Measurements from ENCODE around the gene IFFO2.

IFFO2 gene

DNA sequence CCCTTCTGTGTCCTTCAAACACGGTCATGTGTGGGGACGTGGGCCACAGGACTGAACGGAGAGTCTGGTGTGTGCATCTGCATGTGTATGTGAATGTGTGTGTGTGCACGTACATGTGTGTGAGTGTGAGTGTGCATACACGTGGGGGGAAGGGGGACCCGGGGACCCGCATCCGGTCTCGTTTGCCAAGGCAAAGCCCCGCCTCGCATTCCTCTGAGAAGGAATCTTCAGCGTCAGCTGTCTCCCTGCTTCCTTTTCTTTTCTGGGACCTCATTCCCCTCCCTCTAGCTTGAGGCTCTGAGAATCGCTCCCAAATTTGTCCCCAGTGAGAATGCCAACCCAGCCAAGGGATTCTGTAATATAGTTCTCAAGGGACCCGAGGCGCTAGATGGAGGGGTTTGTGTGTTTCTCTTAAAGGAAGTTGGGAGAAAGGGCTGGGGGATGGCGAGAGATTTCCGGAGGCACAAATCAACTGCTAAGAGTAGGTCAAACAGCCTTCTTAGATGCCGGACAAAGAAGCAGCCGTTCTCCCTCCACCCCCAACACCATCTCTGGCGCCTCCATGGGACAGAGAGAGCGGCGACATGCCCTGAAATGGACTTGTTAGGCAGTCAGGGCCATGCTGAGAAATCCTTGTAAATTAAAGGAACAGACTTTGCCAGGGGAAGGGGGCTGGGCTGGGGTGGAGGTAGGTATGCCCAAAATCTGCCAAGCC is 6.6 kb downstream of the IFFO2 start:
- no peak for DNase-seq

DNA sequence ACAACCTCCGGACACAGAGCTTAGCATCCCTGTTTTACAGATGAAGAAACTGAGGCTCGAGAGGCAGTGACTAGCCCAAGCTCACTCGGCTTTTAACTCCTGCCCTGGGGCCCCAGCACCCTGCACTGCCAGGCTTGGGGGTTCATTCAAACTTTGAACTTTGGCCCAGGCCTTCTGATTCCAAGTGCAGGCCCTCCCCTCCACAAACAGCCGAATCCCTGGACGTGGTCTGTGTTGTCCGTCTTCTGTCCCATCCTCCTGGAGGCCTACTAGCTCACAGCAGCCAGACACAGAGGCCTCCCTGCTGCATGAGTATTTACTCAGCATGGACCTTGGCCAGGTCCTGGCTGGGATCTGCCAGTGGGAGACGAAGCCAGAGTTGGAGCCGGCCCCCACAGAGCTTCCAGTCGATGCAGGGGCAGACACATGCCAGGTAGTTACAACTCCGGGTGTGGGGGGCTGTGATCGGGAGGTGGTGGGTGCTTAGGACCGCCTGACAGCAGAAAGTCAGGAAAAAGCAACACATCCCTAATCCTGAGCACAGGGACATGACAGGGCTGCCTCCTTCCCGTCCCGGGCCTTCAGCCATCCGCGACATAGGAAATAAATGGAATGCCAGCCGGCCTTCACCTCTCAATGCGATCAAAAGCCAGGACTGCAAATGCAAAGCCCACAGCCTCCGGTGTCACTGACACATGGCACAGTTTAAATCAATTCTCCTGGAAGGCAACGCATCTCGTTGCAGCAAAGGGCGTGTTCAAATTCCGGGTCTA is 7.4 kb downstream of the IFFO2 start:
- no peak for DNase-seq

DNA sequence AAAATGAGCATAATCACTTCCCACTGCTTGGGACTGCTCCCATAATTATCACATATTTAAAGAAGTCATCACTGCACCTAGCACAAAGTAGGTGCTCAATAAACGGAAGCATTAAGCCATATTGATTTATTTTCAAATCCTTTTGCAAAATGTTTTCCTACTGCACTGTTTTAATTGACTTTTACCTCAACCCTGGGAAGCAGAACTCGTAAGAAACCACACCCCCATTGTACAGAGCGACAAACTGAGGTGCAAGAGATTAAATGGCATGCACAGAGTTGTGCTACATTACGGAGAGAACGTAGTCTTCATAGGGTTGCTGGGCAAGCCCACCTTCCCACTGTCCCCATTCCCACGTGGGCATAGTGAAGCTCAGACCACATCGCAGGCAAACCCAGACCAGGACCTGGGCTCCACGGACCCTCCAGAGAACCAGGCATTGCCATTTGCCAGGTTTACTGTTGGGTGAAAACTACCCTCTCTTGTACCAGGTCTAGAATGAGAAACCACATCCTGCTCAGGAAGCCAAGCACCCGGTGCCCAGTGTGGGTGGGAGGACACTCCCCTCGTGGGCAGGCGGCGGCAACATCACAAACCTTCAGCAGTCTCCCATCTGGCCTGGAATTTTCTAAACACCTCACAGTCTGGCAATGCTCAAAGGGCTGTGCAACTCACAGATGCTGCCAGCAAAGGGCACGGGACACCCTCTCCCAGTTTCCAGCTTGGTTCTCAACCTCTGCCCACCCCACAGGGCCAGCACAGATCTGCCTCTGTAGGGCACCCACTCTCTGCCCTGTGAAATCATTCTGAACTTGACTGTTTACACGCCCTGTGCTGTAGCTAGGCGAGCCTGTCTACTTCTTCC is 8.2 kb downstream of the IFFO2 start:
- DNase-seq: peak; percentile 81

DNA sequence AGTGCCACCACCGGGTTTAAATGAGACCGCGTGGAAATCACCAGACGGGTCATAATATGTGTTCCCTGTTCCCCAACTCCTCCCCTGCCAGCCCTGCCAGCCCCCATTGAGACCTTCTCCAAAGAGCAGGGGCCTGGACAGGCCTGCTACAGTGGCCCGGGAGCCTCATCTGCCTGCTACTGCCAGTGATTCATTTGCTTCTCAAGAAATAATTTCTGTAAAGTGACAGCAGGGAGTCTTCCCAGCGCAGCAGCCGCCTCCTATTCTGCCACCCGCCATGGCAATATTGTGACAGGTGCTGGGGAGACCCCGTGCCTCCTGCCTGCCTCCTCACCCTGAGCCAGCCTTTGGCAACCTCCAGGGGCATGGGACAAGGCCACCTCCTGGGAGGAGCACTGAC is 8.9 kb downstream of the IFFO2 start:
- no peak for DNase-seq

DNA sequence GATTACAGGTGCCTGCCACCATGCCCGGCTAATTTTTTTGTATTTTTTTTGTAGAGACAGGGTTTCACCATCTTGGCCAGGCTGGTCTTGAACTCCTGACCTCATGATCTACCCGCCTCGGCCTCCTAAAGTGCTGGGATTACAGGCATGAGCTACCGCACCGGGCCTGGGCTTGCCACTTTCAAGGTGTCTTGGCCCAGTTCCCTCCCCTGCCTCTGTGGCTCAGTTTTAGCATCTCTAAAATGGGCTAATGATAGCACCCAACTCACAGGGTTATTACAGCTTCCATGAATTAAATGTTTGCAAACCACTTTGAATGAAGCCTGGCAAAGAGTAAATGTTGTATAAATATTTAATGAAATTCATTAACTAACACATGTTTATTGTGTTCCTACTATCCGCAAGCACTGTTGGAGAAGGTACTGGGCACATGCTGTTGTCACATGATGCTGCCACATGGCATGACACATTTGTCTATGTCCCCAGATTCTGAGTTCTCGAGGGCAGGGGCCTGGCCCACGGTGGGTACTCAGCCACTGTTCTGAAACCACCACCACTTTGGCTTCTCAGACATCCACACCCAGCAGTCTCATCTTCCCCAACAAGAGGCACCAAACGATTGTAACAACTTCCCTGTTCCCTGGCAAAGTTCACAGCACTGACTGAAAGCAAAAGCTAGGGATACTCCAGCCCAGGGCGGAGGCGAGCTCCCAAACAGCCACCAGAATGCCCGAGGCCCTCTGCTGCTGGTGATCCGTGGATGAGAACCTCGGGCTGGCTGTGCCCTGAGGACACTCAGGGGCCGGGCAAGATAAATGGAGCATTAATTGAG is 9.7 kb downstream of the IFFO2 start:
- DNase-seq: no peak

DNA sequence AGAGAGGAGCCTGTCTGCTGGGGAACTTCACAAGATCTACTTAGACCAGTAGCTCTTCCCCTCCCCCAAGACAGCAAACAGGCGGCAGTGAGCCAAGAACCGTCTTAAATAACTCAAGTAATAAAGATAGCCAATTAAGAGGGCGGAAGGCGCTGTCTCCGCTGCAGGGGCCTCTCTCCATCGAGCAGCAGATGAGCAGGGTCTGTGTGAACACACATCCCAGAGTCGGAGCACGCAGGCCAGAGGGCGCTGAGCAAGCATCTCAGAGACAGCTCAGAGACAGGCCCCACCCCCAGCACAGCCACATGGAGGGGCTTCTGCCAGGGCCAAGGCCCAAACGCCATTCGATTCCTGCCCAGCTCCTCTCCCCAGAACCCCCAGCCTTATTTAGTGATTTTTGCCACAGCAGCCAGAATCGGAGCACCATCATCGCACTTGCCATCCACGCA is 11.1 kb downstream of the IFFO2 start:
- DNase-seq: no peak

DNA sequence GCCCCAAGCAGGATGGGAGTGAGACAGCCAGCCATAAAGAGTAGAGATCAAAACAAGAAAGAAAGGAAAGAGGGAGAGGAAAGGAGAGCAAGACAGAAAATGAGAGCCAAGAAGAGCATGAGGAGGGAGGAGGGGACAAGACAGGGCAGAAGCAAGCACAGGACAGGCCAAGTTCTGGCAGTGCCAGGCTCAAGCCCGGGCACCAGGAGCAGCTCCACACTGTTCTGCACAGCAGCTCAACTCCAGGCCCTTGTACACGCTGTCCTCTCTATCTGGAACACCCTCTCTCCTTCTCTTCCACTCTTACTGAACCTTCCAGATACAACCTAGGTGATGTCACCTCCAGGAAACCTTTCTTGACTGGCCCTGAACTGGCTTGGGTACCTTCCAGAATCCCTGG is 11.7 kb downstream of the IFFO2 start:
- no peak for DNase-seq

DNA sequence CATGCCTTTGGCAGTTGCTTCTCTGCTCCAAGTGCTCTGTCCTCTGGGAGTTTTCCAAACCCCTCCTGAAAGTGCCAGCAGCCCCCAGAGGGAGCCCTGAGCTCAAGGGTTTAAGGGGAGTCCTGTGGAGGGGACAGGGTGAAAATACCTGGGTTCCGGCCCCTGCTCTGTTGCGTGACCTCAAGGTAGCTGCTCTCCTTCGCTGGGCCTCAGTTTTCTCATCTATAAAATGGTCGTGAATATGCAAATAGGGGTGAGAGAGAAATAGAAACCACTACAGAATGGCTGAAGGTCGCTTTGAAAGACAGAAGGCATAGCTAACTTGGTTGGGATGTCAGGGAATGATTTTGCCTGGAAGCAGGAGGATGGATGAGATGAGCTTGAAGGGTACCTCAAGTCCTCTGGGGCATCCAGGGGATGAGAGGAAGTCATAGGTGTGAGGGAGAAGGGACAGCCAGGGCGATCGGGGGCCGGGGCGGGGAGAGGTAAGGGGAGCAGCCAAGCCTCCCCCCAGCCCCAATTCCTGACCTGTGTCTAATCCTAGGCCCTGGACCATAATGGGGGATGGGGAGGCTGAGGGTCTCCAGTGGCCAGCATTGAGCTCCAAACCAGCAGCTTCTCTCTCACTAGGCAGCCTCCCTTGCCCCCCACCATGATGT is 12.4 kb downstream of the IFFO2 start:
- DNase-seq: no peak

DNA sequence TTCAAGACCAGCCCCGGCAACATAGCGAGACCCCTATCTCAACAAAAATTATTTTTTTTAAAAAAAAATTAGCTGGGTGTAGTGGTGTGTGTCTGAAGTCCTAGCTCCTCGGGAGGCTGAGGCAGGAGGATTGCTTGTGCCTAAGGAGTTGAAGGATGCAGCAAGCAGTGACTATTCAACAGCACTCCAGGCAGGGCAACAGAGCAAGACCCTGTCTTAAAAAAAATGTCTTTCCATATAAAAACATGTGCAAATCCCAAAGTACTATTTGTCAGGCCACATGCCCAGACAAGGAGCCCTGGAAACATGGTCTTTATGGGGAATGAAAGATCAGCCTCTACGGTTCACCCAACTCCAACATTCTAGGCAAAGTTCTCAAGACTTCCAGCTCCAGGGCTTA is 13.3 kb downstream of the IFFO2 start:
- DNase-seq: no peak

DNA sequence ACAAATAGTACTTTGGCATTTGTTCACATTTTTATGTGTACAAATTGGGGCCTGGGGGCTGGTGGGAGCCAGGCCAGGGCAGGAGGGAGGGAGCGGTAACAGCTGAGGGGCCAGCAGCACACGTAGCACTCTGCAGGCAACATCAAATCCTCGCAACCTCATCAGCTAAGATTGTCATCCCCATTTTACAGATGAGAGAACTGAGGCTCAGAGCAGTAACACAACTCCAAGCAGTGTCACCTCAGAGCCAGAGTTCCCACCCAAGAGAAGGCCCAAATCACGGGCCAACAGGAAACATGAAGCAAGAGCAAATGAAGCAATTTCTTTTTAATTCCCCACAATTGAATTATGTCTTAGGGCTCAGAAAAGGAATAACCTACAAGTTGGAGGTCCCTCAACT is 14.1 kb downstream of the IFFO2 start:
- DNase-seq: no peak

DNA sequence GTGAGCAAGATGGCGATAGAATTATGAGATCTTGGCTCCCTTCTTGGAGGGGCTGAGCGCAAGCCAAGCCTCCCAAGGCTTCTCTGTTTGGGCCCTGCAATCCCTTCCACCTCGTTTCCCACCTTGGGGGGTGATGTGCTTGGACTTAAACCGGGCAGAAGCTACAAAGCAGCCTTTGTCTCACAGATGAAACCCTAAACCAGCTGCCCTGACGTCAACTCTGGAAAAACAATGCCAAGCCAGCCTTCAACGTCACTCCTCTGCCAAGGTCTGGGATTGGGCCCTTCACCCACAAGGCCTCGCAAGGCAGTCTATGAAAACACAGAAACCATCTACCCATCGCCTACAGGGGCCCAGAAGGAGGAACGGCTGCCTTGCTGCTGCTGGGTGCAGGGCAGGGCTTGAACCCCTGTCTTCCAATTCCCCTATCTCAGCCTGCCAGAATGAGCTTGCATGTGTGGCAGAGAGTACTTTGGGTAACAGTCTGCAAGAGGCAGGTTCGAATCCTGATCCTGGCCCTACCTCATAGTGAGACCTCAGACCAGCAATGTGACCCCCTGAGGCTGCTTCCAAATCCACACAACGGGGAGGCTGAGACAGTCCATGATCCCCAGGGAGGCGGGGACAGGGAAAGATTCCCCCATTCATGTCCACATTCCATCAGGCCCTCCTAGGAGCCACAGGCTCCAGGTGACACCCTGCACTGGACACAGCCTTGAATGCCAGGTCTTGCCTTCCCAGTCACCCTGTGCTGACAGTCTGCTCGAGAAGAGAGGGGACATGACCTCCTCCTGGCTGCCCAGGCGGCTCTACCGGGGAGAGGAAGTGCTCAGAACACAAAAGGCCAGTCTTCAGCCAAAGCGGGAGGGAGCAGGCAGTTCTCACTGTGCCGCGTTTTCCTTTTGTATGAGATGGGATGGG is 15.0 kb downstream of the IFFO2 start:
- DNase-seq: no peak

DNA sequence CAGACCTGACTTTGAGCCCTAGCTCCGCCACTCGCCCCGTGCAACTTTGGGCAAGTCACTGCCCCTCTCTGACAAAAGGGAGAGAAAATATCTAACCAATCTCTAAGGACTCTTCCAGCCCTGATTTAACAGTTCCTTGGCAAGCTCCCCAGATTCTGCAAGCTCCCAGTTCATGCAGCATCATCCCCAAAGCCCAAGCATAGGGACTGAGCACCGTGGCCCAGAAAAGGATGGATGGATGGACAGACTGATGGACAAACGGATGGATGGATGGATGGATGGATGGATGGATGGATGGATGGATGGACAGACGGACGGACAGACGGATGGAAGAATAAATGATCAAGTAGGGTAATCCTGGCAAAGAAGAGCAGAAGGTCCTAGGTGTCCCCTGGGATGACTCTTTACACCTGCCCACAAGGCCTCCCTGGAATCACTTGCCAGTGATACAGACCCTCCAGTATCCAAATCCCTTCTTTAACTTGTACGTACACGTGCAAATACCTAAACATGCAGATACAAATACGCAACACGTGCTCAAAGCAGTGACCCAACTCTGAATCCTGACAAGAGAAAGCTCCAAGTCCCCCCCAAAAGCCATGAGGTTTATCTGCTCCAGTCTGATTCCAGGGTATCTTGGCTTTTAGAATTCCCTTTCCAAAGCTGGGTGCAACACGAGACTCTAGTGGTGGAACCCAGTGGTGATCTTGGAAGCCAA is 16.0 kb downstream of the IFFO2 start:
- DNase-seq: no peak

DNA sequence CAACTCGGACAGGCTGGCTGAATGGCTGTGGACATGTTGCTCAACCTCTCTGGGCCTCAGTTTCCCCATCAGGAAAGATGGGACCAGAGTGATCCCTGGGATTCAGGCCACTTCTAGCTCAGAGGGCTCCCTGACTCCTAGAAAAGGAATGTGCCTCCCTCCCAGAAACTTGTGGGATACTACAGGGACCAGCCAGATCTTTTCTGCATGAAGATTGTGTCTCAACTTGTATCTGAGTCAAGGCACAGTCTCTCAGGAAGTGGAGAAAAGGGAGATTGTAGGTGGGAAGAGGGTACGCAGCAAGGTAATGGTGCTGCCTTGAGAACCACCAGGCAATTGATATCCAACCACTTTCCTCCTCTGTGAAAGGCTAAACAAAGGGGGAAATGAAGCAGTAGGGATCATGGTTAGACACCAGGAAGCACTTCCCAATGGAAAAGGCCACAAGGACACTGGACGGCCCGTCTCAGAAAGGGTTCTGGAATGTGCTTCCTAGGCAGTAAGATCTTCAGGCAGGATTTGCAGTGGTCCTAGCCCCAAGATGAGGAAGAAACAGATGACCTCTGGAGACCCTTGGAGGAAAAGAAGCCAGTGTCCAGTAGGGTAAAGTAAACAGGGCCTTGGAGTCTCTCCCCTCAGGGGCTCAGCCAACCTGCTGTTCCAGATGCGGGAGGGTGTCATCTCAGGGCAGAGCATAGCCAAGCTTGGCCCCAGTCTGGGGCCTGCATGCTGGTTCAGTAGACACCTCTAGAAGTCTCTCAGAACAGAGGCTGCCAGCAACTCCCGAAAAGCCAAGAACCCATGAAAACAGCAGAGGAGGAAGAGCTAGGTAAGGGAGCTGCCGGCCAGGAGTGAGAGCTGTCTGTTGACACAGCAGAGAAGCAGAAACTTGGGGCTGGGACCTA is 16.8 kb downstream of the IFFO2 start:
- DNase-seq: no peak

DNA sequence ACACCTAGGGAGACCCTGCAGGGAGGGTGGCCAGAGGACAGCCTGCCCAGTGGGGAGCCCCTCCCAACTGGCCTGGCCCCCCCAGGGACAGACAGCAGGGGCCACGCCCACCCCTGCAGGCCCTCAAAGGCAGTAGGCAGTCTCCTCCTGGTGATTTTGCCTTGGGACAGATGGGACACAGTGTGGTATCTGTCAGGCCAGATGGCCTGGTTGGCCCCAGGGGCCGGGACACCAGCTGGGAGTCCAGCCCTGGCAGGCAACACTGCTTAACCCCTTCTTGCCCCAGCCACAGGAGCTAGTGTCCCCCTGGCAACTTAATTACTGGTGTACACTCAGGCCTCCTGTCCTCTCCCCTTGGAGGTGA is 17.8 kb downstream of the IFFO2 start:
- DNase-seq: no peak

DNA sequence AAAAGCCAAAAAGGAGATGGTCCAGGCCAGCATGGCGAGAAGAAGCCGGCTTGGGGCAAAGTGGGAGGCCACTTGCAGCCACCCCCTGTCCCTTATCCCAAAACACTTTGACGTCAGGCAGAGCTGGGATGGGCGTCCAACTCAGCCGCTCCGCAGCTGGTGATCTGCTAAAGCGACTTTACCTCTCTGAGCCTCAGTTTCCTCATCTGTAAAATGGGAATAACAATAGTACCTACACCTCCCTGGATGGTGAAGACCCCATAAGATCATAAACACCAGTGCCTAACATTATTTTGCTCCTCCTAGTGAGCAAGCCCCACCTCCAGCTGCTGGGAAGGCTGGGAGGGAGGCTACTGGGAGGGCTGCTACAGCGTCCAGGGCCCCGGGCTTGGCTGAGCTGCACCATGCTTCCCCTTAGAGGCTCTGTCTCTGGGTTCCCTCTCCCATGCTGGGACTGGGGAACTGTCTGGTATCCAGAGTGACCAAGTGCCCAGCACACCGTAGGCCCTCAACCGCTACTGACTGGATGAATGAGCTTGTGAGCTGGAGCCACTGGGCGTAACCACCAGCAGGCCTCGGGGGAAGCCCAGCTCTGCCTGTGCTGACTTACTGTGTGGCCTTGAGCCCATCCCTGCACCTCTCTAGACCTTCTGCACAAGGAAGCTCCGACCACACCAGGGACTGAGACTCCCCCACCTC is 18.3 kb downstream of the IFFO2 start:
- DNase-seq: no peak

DNA sequence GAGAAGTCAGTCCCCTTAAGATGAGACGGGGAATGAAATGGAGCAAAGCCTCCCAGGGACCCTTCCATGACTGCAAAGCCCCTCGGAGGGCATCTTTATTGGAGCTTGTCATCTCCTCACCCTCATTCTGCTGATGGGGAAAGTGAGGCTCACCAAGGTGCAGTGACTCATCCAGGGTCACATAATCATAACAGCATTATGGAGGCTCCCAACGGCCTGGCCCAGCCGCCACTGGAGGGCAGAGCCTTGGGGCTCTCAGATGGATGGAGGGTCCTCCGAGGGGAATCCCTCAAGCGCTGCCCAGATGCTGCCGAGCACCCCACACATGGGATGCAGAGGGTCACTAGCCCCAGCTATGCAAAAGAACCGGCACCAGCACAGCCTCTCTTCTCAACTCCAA is 18.9 kb downstream of the IFFO2 start:
- DNase-seq: no peak

DNA sequence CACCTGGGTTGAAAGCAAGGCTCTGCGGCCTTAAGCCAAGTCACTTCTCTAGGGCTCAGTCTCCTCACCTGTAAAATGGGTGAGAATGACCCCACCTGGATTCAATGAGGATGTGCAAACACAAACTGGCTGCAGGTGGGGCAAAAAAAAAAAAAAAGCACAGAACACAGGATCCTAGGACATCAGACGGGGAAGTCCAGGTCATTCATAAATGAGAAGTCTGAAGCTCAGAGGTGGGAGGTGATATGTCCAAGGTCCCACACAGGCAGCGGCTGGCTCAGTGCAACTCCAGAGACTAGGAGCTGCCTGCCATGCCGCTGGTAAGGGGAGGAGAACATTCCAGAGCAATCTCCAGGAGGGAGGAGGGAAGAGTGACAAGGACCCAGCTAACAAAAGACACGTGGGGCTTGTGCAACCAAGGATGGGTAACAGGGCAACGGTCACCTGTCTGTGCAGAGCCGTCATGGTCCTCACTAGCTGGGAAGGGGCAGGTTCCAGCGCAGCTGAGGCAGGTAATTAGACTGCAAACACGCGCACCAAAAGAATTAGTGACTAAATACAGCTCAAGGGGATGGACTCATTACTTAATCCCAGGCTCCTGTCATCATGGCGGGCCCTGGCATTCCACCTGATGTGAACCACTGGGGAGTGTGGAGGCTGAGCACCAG is 19.5 kb downstream of the IFFO2 start:
- no peak for DNase-seq

DNA sequence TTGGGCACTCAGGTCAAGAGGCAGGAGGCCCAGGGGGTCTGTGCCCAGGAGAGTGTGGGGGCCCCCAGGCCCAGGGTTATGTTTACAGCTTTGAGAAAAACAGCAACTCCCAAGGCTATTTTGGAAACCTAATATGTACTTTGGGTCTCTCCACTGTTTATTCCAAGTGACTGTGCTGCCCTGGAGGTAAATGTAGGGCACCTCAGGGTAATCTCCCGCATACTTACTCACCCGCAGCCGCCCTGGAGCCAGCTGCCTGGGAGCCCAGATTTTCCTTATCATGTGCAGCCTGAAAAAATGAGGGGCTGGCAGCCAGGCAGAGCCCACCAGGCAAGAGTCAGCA is 20.0 kb downstream of the IFFO2 start:
- no peak for DNase-seq
